ENCODE data around the gene PATE1. TPM values are rescaled to one million over a fixed set of nuclear protein-coding genes. Genes with fewer than 3 reads are reported as not detected.
"Not testable (repeated sequence)": the region's sequence is repeated elsewhere in the genome, so short reads cannot be mapped to it uniquely, and the experiment has no call there.

Gene PATE1
- total RNA-seq = not detected
- long read RNA-seq = 0 reads

GRCh38 chr11:125745979-125746378 is at the start of gene PATE1:
PATE1 (plus strand) TSS chr11:125746279; CDS start chr11:125746305, 26 bp downstream.
- intact Hi-C loops (cut with DNase I, micrococcal nuclease) = no loop called here
- DNase-seq (no peak), ATAC-seq (no peak)

GRCh38 chr11:125701018-125701610 is 45.0 kb upstream of the PATE1 start:
- ATAC-seq = no peak
- intact Hi-C loops (cut with DNase I, micrococcal nuclease) = no loop called here
- no peak for DNase-seq

- no peak for ATAC-seq
- intact Hi-C loops (cut with DNase I, micrococcal nuclease) = no loop called here
- no peak for DNase-seq
These were observed 44.0 kb upstream of the PATE1 start for GRCh38 chr11:125701858-125702621.

- intact Hi-C loops (cut with DNase I, micrococcal nuclease); ATAC-seq; DNase-seq: not testable (repeated sequence)
These were observed 41.4 kb upstream of the PATE1 start for GRCh38 chr11:125704686-125705085.

- ATAC-seq (no peak), DNase-seq (no peak)
- intact Hi-C loops (cut with DNase I, micrococcal nuclease) = no loop called here
These were observed 25.3 kb upstream of the PATE1 start for GRCh38 chr11:125720781-125721180.

- no peak for ATAC-seq
- DNase-seq = no peak
- intact Hi-C loops (cut with DNase I, micrococcal nuclease) = no loop called here
These were observed 22.0 kb upstream of the PATE1 start for GRCh38 chr11:125724125-125724524.

- DNase-seq (no peak), ATAC-seq (no peak)
- intact Hi-C loops (cut with DNase I, micrococcal nuclease) = no loop called here
These were observed 17.1 kb upstream of the PATE1 start for GRCh38 chr11:125728969-125729368.

- intact Hi-C loops (cut with DNase I, micrococcal nuclease) = no loop called here
- DNase-seq = no peak
- ATAC-seq = no peak
These were observed 5.5 kb upstream of the PATE1 start for GRCh38 chr11:125740617-125741016.

- no peak for ATAC-seq
- intact Hi-C loops (cut with DNase I, micrococcal nuclease) = no loop called here
- DNase-seq = no peak
These were observed 2.4 kb upstream of the PATE1 start for GRCh38 chr11:125743681-125744080.

- intact Hi-C loops (cut with DNase I, micrococcal nuclease) = no loop called here
These were observed 4.5 kb downstream of the PATE1 start for GRCh38 chr11:125750629-125751028.

GRCh38 chr11:125756050-125756449 is 10.0 kb downstream of the PATE1 start:
- DNase-seq = no peak
- intact Hi-C loops (cut with DNase I, micrococcal nuclease) = no loop called here
- no peak for ATAC-seq

More at GRCh38 chr11:125750629-125751028, 4.5 kb downstream of the PATE1 start:
- no peak for DNase-seq
- ATAC-seq = no peak

GRCh38 chr11:125762445-125762844 is 16.4 kb downstream of the PATE1 start:
- intact Hi-C loops (cut with DNase I, micrococcal nuclease) = no loop called here
- no peak for DNase-seq
- no peak for ATAC-seq

GRCh38 chr11:125763483-125763882 is 17.4 kb downstream of the PATE1 start:
- intact Hi-C loops (cut with DNase I, micrococcal nuclease) = no loop called here
- ATAC-seq (no peak), DNase-seq (no peak)

GRCh38 chr11:125766251-125766650 is 20.2 kb downstream of the PATE1 start:
- intact Hi-C loops (cut with DNase I, micrococcal nuclease) = no loop called here
- ATAC-seq (no peak), DNase-seq (no peak)

- DNase-seq (no peak), ATAC-seq (no peak)
- intact Hi-C loops (cut with DNase I, micrococcal nuclease) = no loop called here
These were observed 22.4 kb downstream of the PATE1 start for GRCh38 chr11:125768336-125769046.

GRCh38 chr11:125770583-125770982 is 24.5 kb downstream of the PATE1 start:
- DNase-seq = no peak
- no peak for ATAC-seq
- intact Hi-C loops (cut with DNase I, micrococcal nuclease) = no loop called here

- ATAC-seq = no peak
- intact Hi-C loops (cut with DNase I, micrococcal nuclease) = no loop called here
- DNase-seq = no peak
These were observed 26.9 kb downstream of the PATE1 start for GRCh38 chr11:125772834-125773505.

GRCh38 chr11:125773516-125773915 is 27.4 kb downstream of the PATE1 start:
- no peak for DNase-seq
- no peak for ATAC-seq
- intact Hi-C loops (cut with DNase I, micrococcal nuclease) = no loop called here

- DNase-seq (no peak), ATAC-seq (no peak)
- intact Hi-C loops (cut with DNase I, micrococcal nuclease) = no loop called here
These were observed 31.2 kb downstream of the PATE1 start for GRCh38 chr11:125777309-125777708.
